ENCODE measurements around the gene CARTPT.

The CARTPT gene

GRCh38 chr5:71743155-71743554 lies 24.1 kb downstream of the CARTPT start:
- Histone ChIP-seq H3K27me3 (ENCODE audit: insufficient read depth, low read length) (peaks cover 2% of the 10 kb centered on the region), H3K36me3 (ENCODE audit: insufficient read depth, low read length) (no peaks in the 10 kb centered on the region), H2AFZ (ENCODE audit: low read depth, low read length) (peak overlapping the region; percentile 40), H3K9me3 (ENCODE audit: low read length) (no peaks in the 10 kb centered on the region), H3K4me3 (ENCODE audit: low read length) (no peak overlapping the region), H3K4me1 (ENCODE audit: insufficient read depth, low read length) (peaks cover 7% of the 10 kb centered on the region)

GRCh38 chr5:71744009-71744790 lies 25.1 kb downstream of the CARTPT start:
- Histone ChIP-seq H3K9me3 (ENCODE audit: low read length) (no peaks in the 10 kb centered on the region), H3K36me3 (ENCODE audit: insufficient read depth, low read length) (no peaks in the 10 kb centered on the region), H3K4me1 (ENCODE audit: insufficient read depth, low read length) (peaks cover 7% of the 10 kb centered on the region), H3K27me3 (ENCODE audit: insufficient read depth, low read length) (peaks cover 2% of the 10 kb centered on the region), H2AFZ (ENCODE audit: low read depth, low read length) (no peak overlapping the region), H3K4me3 (ENCODE audit: low read length) (no peak overlapping the region)

GRCh38 chr5:71747182-71747581 lies 28.1 kb downstream of the CARTPT start:
- peaks cover 2% of the 10 kb centered on the region for H3K27me3 ChIP-seq (ENCODE audit: insufficient read depth, low read length)
- H3K36me3 ChIP-seq (ENCODE audit: insufficient read depth, low read length): no peaks in the 10 kb centered on the region
- H3K4me1 ChIP-seq (ENCODE audit: insufficient read depth, low read length): peaks cover 7% of the 10 kb centered on the region
- no peak overlapping the region for H3K4me3 ChIP-seq (ENCODE audit: low read length)
- H3K9me3 ChIP-seq (ENCODE audit: low read length): no peaks in the 10 kb centered on the region
- no peak overlapping the region for H2AFZ ChIP-seq (ENCODE audit: low read depth, low read length)

GRCh38 chr5:71748360-71748759 lies 29.3 kb downstream of the CARTPT start:
- Histone ChIP-seq H3K4me3 (ENCODE audit: low read length) (no peak overlapping the region), H3K4me1 (ENCODE audit: insufficient read depth, low read length) (peaks cover 7% of the 10 kb centered on the region), H2AFZ (ENCODE audit: low read depth, low read length) (no peak overlapping the region), H3K27me3 (ENCODE audit: insufficient read depth, low read length) (peaks cover 2% of the 10 kb centered on the region), H3K9me3 (ENCODE audit: low read length) (no peaks in the 10 kb centered on the region), H3K36me3 (ENCODE audit: insufficient read depth, low read length) (no peaks in the 10 kb centered on the region)

- H2AFZ ChIP-seq (ENCODE audit: low read depth, low read length): no peak overlapping the region
- no peak overlapping the region for H3K4me3 ChIP-seq (ENCODE audit: low read length)
- no peaks in the 10 kb centered on the region for H3K27me3 ChIP-seq (ENCODE audit: insufficient read depth, low read length)
- H3K4me1 ChIP-seq (ENCODE audit: insufficient read depth, low read length): no peaks in the 10 kb centered on the region
- H3K36me3 ChIP-seq (ENCODE audit: insufficient read depth, low read length): no peaks in the 10 kb centered on the region
- no peaks in the 10 kb centered on the region for H3K9me3 ChIP-seq (ENCODE audit: low read length)
Measured at GRCh38 chr5:71751422-71751821, 32.3 kb downstream of the CARTPT start.

GRCh38 chr5:71752441-71753190 lies 33.5 kb downstream of the CARTPT start:
- H2AFZ ChIP-seq (ENCODE audit: low read depth, low read length): no peak overlapping the region
- H3K27me3 ChIP-seq (ENCODE audit: insufficient read depth, low read length): no peaks in the 10 kb centered on the region
- H3K4me1 ChIP-seq (ENCODE audit: insufficient read depth, low read length): peaks cover 1% of the 10 kb centered on the region
- H3K36me3 ChIP-seq (ENCODE audit: insufficient read depth, low read length): no peaks in the 10 kb centered on the region
- H3K9me3 ChIP-seq (ENCODE audit: low read length): no peaks in the 10 kb centered on the region
- no peak overlapping the region for H3K4me3 ChIP-seq (ENCODE audit: low read length)

- no peak overlapping the region for H3K4me3 ChIP-seq (ENCODE audit: low read length)
- H3K27me3 ChIP-seq (ENCODE audit: insufficient read depth, low read length): no peaks in the 10 kb centered on the region
- H3K9me3 ChIP-seq (ENCODE audit: low read length): no peaks in the 10 kb centered on the region
- H3K4me1 ChIP-seq (ENCODE audit: insufficient read depth, low read length): peaks cover 3% of the 10 kb centered on the region
- H3K36me3 ChIP-seq (ENCODE audit: insufficient read depth, low read length): no peaks in the 10 kb centered on the region
- H2AFZ ChIP-seq (ENCODE audit: low read depth, low read length): peak overlapping the region; percentile 37
Measured at GRCh38 chr5:71757590-71758543, 38.8 kb downstream of the CARTPT start.

GRCh38 chr5:71762826-71763225 lies 43.8 kb downstream of the CARTPT start:
- Histone ChIP-seq H3K36me3 (ENCODE audit: insufficient read depth, low read length) (no peaks in the 10 kb centered on the region), H3K4me3 (ENCODE audit: low read length) (no peak overlapping the region), H3K9me3 (ENCODE audit: low read length) (no peaks in the 10 kb centered on the region), H3K4me1 (ENCODE audit: insufficient read depth, low read length) (no peaks in the 10 kb centered on the region), H2AFZ (ENCODE audit: low read depth, low read length) (no peak overlapping the region), H3K27me3 (ENCODE audit: insufficient read depth, low read length) (no peaks in the 10 kb centered on the region)

- Histone ChIP-seq H3K4me1 (ENCODE audit: insufficient read depth, low read length) (no peaks in the 10 kb centered on the region), H3K9me3 (ENCODE audit: low read length) (no peaks in the 10 kb centered on the region), H3K27me3 (ENCODE audit: insufficient read depth, low read length) (no peaks in the 10 kb centered on the region), H2AFZ (ENCODE audit: low read depth, low read length) (no peak overlapping the region), H3K36me3 (ENCODE audit: insufficient read depth, low read length) (no peaks in the 10 kb centered on the region), H3K4me3 (ENCODE audit: low read length) (no peak overlapping the region)
Measured at GRCh38 chr5:71767661-71768060, 48.6 kb downstream of the CARTPT start.

- H2AFZ ChIP-seq (ENCODE audit: low read depth, low read length): no peak overlapping the region
- no peaks in the 10 kb centered on the region for H3K4me1 ChIP-seq (ENCODE audit: insufficient read depth, low read length)
- H3K4me3 ChIP-seq (ENCODE audit: low read length): no peak overlapping the region
- no peaks in the 10 kb centered on the region for H3K27me3 ChIP-seq (ENCODE audit: insufficient read depth, low read length)
- H3K9me3 ChIP-seq (ENCODE audit: low read length): no peaks in the 10 kb centered on the region
- H3K36me3 ChIP-seq (ENCODE audit: insufficient read depth, low read length): no peaks in the 10 kb centered on the region
Measured at GRCh38 chr5:71769287-71769686, 50.2 kb downstream of the CARTPT start.

- Histone ChIP-seq H3K27me3 (ENCODE audit: insufficient read depth, low read length) (no peaks in the 10 kb centered on the region), H2AFZ (ENCODE audit: low read depth, low read length) (no peak overlapping the region), H3K4me3 (ENCODE audit: low read length) (no peak overlapping the region), H3K9me3 (ENCODE audit: low read length) (no peaks in the 10 kb centered on the region), H3K4me1 (ENCODE audit: insufficient read depth, low read length) (no peaks in the 10 kb centered on the region), H3K36me3 (ENCODE audit: insufficient read depth, low read length) (no peaks in the 10 kb centered on the region)
Measured at GRCh38 chr5:71770381-71770780, 51.3 kb downstream of the CARTPT start.

All from neuron (in vitro differentiated cells).